HepG2 (cell line): ENCODE results near the gene CPSF4. TPM values are rescaled to one million over a fixed set of nuclear protein-coding genes. Genes with fewer than 3 reads are reported as not detected.

Source experiments
- AHDC1 ChIP-seq: sonication (generic); formaldehyde crosslinking; IDR thresholded peaks from 2 replicates; pipeline ENCODE4 v1.5.1; 2020; ENCODE audit warnings: mild to moderate bottlenecking, missing genetic modification reagents, borderline replicate concordance
- BHLHE40 ChIP-seq: IDR thresholded peaks from 2 replicates; pipeline ENCODE4 v1.6.1; 2011; ENCODE audit warnings: low read length, improper control_type of control experiment
- CENPX ChIP-seq: sonication (generic); formaldehyde crosslinking; IDR thresholded peaks from 2 replicates; pipeline ENCODE4 v1.9.0; 2021; ENCODE audit warnings: mild to moderate bottlenecking, missing genetic modification reagents, moderate library complexity
- DRAP1 ChIP-seq: IDR thresholded peaks from 2 replicates; pipeline ENCODE4 v1.6.1; 2016; ENCODE audit warnings: missing genetic modification reagents, missing compliant biosample characterization
- EHMT2 ChIP-seq: fragments of 200-600 bp; sonication (generic); IDR thresholded peaks from 2 replicates; pipeline ENCODE4 v1.7.0; 2017; ENCODE audit warnings: antibody characterized with exemption, low read depth, low read length, borderline replicate concordance
- HIVEP1 ChIP-seq: sonication (generic); formaldehyde crosslinking; IDR thresholded peaks from 2 replicates; pipeline ENCODE4 v1.4.0; 2020; ENCODE audit warnings: mild to moderate bottlenecking, missing genetic modification reagents
- HNRNPLL ChIP-seq: fragments of 200-400 bp; formaldehyde crosslinking; IDR thresholded peaks from 2 replicates; pipeline ENCODE4 v1.6.1; 2017; ENCODE audit warnings: mild to moderate bottlenecking, low read depth, low read length; ENCODE audit not compliant: poor library complexity, severe bottlenecking
- HNRNPUL1 ChIP-seq: fragments of 200-400 bp; formaldehyde crosslinking; IDR thresholded peaks from 2 replicates; pipeline ENCODE4 v1.6.1; 2017; ENCODE audit warnings: low read depth, mild to moderate bottlenecking, low read length, moderate library complexity
- JUND ChIP-seq: sonication (generic); formaldehyde crosslinking; IDR thresholded peaks from 2 replicates; pipeline ENCODE4 v1.8.0; 2022; ENCODE audit warnings: mild to moderate bottlenecking, missing genetic modification reagents
- KDM3A ChIP-seq: IDR thresholded peaks from 2 replicates; pipeline ENCODE4 v1.6.1; 2018; ENCODE audit warnings: low read depth, missing compliant biosample characterization
- SMAD3 ChIP-seq: sonication (generic); formaldehyde crosslinking; IDR thresholded peaks from 2 replicates; pipeline ENCODE4 v1.4.0; 2020; ENCODE audit warnings: missing genetic modification reagents
- SMYD3 ChIP-seq: sonication (generic); formaldehyde crosslinking; IDR thresholded peaks from 2 replicates; pipeline ENCODE4 v1.8.1; 2023; ENCODE audit warnings: mild to moderate bottlenecking, missing genetic modification reagents
- SP2 ChIP-seq: sonication (generic); formaldehyde crosslinking; IDR thresholded peaks from 2 replicates; pipeline ENCODE4 v1.5.1; 2020; ENCODE audit warnings: mild to moderate bottlenecking, missing genetic modification reagents
- SSRP1 ChIP-seq: IDR thresholded peaks from 2 replicates; pipeline ENCODE4 v1.6.1; 2016; ENCODE audit warnings: control low read depth
- TCF7 ChIP-seq: sonication (generic); IDR thresholded peaks from 2 replicates; pipeline ENCODE4 v1.6.1; 2016; ENCODE audit warnings: antibody characterized with exemption, low read depth
- ZBTB42 ChIP-seq: sonication (generic); formaldehyde crosslinking; IDR thresholded peaks from 2 replicates; pipeline ENCODE4 v1.5.0; 2020; ENCODE audit warnings: mild to moderate bottlenecking, missing genetic modification reagents
- ZFP62 ChIP-seq: sonication (generic); formaldehyde crosslinking; IDR thresholded peaks from 2 replicates; pipeline ENCODE4 v1.4.0; 2020; ENCODE audit warnings: missing genetic modification reagents
- ZNF160 ChIP-seq: sonication (generic); formaldehyde crosslinking; IDR thresholded peaks from 2 replicates; pipeline ENCODE4 v1.8.0; 2022; ENCODE audit warnings: mild to moderate bottlenecking, inconsistent platforms, missing genetic modification reagents
- ZNF18 ChIP-seq: sonication (generic); formaldehyde crosslinking; IDR thresholded peaks from 2 replicates; pipeline ENCODE4 v1.8.0; 2022; ENCODE audit warnings: mild to moderate bottlenecking, missing genetic modification reagents; ENCODE audit not compliant: insufficient replicate concordance
- ZNF264 ChIP-seq: sonication (generic); formaldehyde crosslinking; IDR thresholded peaks from 2 replicates; pipeline ENCODE4 v1.4.0; 2020; ENCODE audit warnings: missing genetic modification reagents
- ZNF33B ChIP-seq: sonication (generic); formaldehyde crosslinking; IDR thresholded peaks from 2 replicates; pipeline ENCODE4 v1.5.1; 2020; ENCODE audit warnings: mild to moderate bottlenecking, missing genetic modification reagents
- ZNF496 ChIP-seq: sonication (generic); formaldehyde crosslinking; IDR thresholded peaks from 2 replicates; pipeline ENCODE4 v1.8.1; 2023; ENCODE audit warnings: mild to moderate bottlenecking, moderate library complexity, missing genetic modification reagents; ENCODE audit not compliant: insufficient replicate concordance
- ZNF552 ChIP-seq: sonication (generic); formaldehyde crosslinking; IDR thresholded peaks from 2 replicates; pipeline ENCODE4 v1.9.0; 2022; ENCODE audit warnings: missing genetic modification reagents, mild to moderate bottlenecking, borderline replicate concordance
- ZSCAN20 ChIP-seq: sonication (generic); formaldehyde crosslinking; IDR thresholded peaks from 2 replicates; pipeline ENCODE4 v1.4.0; 2020; ENCODE audit warnings: missing genetic modification reagents, mild to moderate bottlenecking, borderline replicate concordance
- polyA plus RNA-seq, 8 experiments: library from polyadenylated mRNA; depleted of rRNA in 3 of 8; stranded (reverse) in 7 of 8; unstranded in 1 of 8; fragments of >200 nt; fragmentation: Illumina TruSeq in 4 of 8; extraction: Trizol in 4 of 8; gene quantifications; 2 replicates each; pipeline versions ENCODE4 v1.2.1 to v1.2.3, GENCODE V29; 2011 to 2016; ENCODE audit warnings: low read depth in 4 of 8, missing spikeins in 1 of 8, mixed read lengths in 1 of 8; ENCODE audit not compliant: insufficient read depth in 1 of 8
- total RNA-seq, 5 experiments: library from RNA; depleted of rRNA; stranded (reverse); fragments of >200 nt; fragmentation: Illumina TruSeq; extraction: Trizol; gene quantifications; 2 replicates each; pipeline ENCODE4 v1.2.3, GENCODE V29; 2016; ENCODE audit warnings: low read depth in 1 of 5

CPSF4 gene
- total and polyA plus RNA-seq, 2 of the 13 experiments (the other 11 are each of a cell fraction or from before 2014, with no cell fraction given) = 34.1 to 49.6 TPM

GRCh38 chr7:99504603-99505323, 66.0 kb downstream of the CPSF4 start, which contains the start of gene ZKSCAN5 (continued):
- no peak for TF ChIP-seq JUND (CRISPR knock-in tag)
- TF ChIP-seq ZBTB42 (CRISPR knock-in tag) = no peak
- 0 out of 2 replicates have a peak, but pooled peaks have one; percentile 3 for TF ChIP-seq HIVEP1 (CRISPR knock-in tag)
- no peak for TF ChIP-seq TCF7
- TF ChIP-seq ZNF18 (CRISPR knock-in tag) = no peak
- TF ChIP-seq SP2 (CRISPR knock-in tag) = peak; percentile 85
- 0 out of 2 replicates have a peak, but pooled peaks have one; percentile 49 for TF ChIP-seq DRAP1
- no peak for TF ChIP-seq EHMT2
- TF ChIP-seq ZNF33B (CRISPR knock-in tag) = 0 out of 2 replicates have a peak, but pooled peaks have one; percentile 38
- TF ChIP-seq BHLHE40 = peak; percentile 22; the same call in 1 of the 2 replicates
- TF ChIP-seq KDM3A = no peak
- no peak for TF ChIP-seq ZFP62 (CRISPR knock-in tag)
- peak; percentile 72; the same call in 1 of the 2 replicates for TF ChIP-seq ZNF160 (CRISPR knock-in tag)
- TF ChIP-seq ZSCAN20 (CRISPR knock-in tag) = no peak
- no peak for TF ChIP-seq HNRNPLL
- TF ChIP-seq SMAD3 (CRISPR knock-in tag) = no peak
- no peak for TF ChIP-seq SSRP1 (CRISPR knock-in tag)
- no peak for TF ChIP-seq CENPX
- TF ChIP-seq ZNF552 = no peak
- no peak for TF ChIP-seq AHDC1 (CRISPR knock-in tag)
- TF ChIP-seq ZNF496 (CRISPR knock-in tag) = no peak
- no peak for TF ChIP-seq HNRNPUL1
- TF ChIP-seq ZNF264 = no peak
- TF ChIP-seq SMYD3 (CRISPR knock-in tag) = no peak
